Astrocyte (in vitro differentiated cells and primary cell): ENCODE results near the gene OSBPL2. TPM values are rescaled to one million over a fixed set of nuclear protein-coding genes. Genes with fewer than 3 reads are reported as not detected.

Experiments
- DNase-seq: peaks from one replicate; pipeline ENCODE4 v3.0.0-alpha.2; 2010; ENCODE audit warnings: low read depth
- FAIRE-seq: peaks from 2 replicates; lab custom pipeline; 2011; peaks lifted over from hg19 to GRCh38; lab: Jason Lieb, UNC
- H2AFZ ChIP-seq: 2 replicates; pipeline ENCODE4 v1.6.0; 2012; ENCODE audit warnings: low read depth, low read length, inconsistent platforms
- H3K27ac ChIP-seq: 2 replicates; pipeline ENCODE4 v1.5.1; 2011; ENCODE audit warnings: low read depth, low read length, inconsistent platforms
- H3K27me3 ChIP-seq: 2 replicates; pipeline ENCODE4 v1.6.0; 2011; ENCODE audit warnings: low read length, inconsistent platforms; ENCODE audit not compliant: insufficient read depth
- H3K36me3 ChIP-seq: 2 replicates; pipeline ENCODE4 v1.5.1; 2011; ENCODE audit warnings: low read length, inconsistent platforms; ENCODE audit not compliant: insufficient read depth
- H3K4me1 ChIP-seq: 2 replicates; pipeline ENCODE4 v1.5.1; 2011; ENCODE audit warnings: low read length, inconsistent platforms; ENCODE audit not compliant: insufficient read depth
- H3K4me2 ChIP-seq: 2 replicates; pipeline ENCODE4 v1.6.0; 2012; ENCODE audit warnings: low read length, inconsistent platforms
- H3K4me3 ChIP-seq: 2 replicates; pipeline ENCODE4 v1.5.1; 2011; ENCODE audit warnings: low read depth, mild to moderate bottlenecking, low read length, inconsistent platforms; ENCODE audit not compliant: insufficient read depth
- H3K79me2 ChIP-seq: 2 replicates; pipeline ENCODE4 v1.6.0; 2012; ENCODE audit warnings: mild to moderate bottlenecking, low read length, inconsistent platforms; ENCODE audit not compliant: insufficient read depth
- H3K9ac ChIP-seq: 2 replicates; pipeline ENCODE4 v1.6.0; 2012; ENCODE audit warnings: mild to moderate bottlenecking, low read length, inconsistent platforms
- H3K9me3 ChIP-seq: 2 replicates; pipeline ENCODE4 v1.5.1; 2012; ENCODE audit warnings: low read depth, mild to moderate bottlenecking, low read length, inconsistent platforms; ENCODE audit not compliant: insufficient read depth
- H4K20me1 ChIP-seq: 2 replicates; pipeline ENCODE4 v1.6.0; 2012; ENCODE audit warnings: low read length, inconsistent platforms; ENCODE audit not compliant: insufficient read depth
- H3K27ac Mint-ChIP-seq: one replicate; pipeline ENCODE4 v1.8.0; 2021; ENCODE audit warnings: mild to moderate bottlenecking, mixed read lengths; ENCODE audit not compliant: unreplicated experiment
- H3K27me3 Mint-ChIP-seq: one replicate; pipeline ENCODE4 v1.8.0; 2021; ENCODE audit warnings: low read depth, mixed read lengths; ENCODE audit not compliant: unreplicated experiment
- H3K36me3 Mint-ChIP-seq: one replicate; pipeline ENCODE4 v1.8.0; 2021; ENCODE audit warnings: low read depth, mixed read lengths; ENCODE audit not compliant: unreplicated experiment
- H3K4me1 Mint-ChIP-seq: one replicate; pipeline ENCODE4 v1.8.0; 2021; ENCODE audit warnings: low read depth, mixed read lengths; ENCODE audit not compliant: unreplicated experiment
- H3K4me3 Mint-ChIP-seq: one replicate; pipeline ENCODE4 v1.8.0; 2021; ENCODE audit warnings: mild to moderate bottlenecking, moderate library complexity, mixed read lengths; ENCODE audit not compliant: unreplicated experiment
- H3K9me3 Mint-ChIP-seq: one replicate; pipeline ENCODE4 v1.8.0; 2021; ENCODE audit warnings: mild to moderate bottlenecking, mixed read lengths; ENCODE audit not compliant: unreplicated experiment
- CTCF ChIP-seq: IDR thresholded peaks from 2 replicates; pipeline ENCODE4 v1.5.1; 2011; ENCODE audit warnings: low read depth, mild to moderate bottlenecking, inconsistent platforms, low read length, moderate library complexity; ENCODE audit not compliant: insufficient read depth
- EZH2 ChIP-seq: IDR thresholded peaks from 2 replicates; pipeline ENCODE4 v1.6.1; 2012; ENCODE audit warnings: mild to moderate bottlenecking, low read length, inconsistent platforms; ENCODE audit not compliant: insufficient read depth
- total RNA-seq: library from RNA; stranded (reverse); gene quantifications from 2 replicates; pipeline ENCODE4 v1.2.1, GENCODE V29; 2021

Gene OSBPL2
- total RNA-seq, 1 donor from 2014 or later = 60.3 TPM

- peaks cover 14% of the 10 kb centered on the region for H3K4me1 ChIP-seq
- peak overlapping the region; percentile 50 for H3K27ac Mint-ChIP-seq
- no peak overlapping the region for H2AFZ ChIP-seq
- no peak overlapping the region for H3K4me3 ChIP-seq
- no peak for DNase-seq
- H3K27ac ChIP-seq = no peak overlapping the region
- peaks cover 6% of the 10 kb centered on the region for H3K9me3 ChIP-seq
- no peak overlapping the region for H3K4me2 ChIP-seq
- H3K4me1 Mint-ChIP-seq = peaks cover 20% of the 10 kb centered on the region
- no peaks in the 10 kb centered on the region for H3K27me3 ChIP-seq
- no peak for TF ChIP-seq EZH2
- no peak overlapping the region for H3K4me3 Mint-ChIP-seq
- FAIRE-seq = no peak
- no peak overlapping the region for H3K9ac ChIP-seq
- H3K9me3 Mint-ChIP-seq = peaks cover 4% of the 10 kb centered on the region
- no peaks in the 10 kb centered on the region for H3K27me3 Mint-ChIP-seq
- H3K79me2 ChIP-seq = peaks cover 4% of the 10 kb centered on the region
- peaks cover 33% of the 10 kb centered on the region for H3K36me3 Mint-ChIP-seq
- peaks cover 8% of the 10 kb centered on the region for H3K36me3 ChIP-seq
- H4K20me1 ChIP-seq = peaks cover 44% of the 10 kb centered on the region
These were observed 23.7 kb downstream of the OSBPL2 start for GRCh38 chr20:62262064-62262463.

- Histone ChIP-seq H2AFZ (no peak overlapping the region), H3K27ac (no peak overlapping the region), H4K20me1 (peaks cover 36% of the 10 kb centered on the region), H3K27me3 (no peaks in the 10 kb centered on the region), H3K4me2 (no peak overlapping the region), H3K9me3 (peaks cover 6% of the 10 kb centered on the region), H3K9ac (no peak overlapping the region), H3K4me3 (no peak overlapping the region), H3K79me2 (no peaks in the 10 kb centered on the region), H3K36me3 (peaks cover 8% of the 10 kb centered on the region), H3K4me1 (peaks cover 9% of the 10 kb centered on the region)
- Mint-ChIP-seq H3K4me1 (peaks cover 15% of the 10 kb centered on the region), H3K27ac (no peak overlapping the region), H3K9me3 (peaks cover 4% of the 10 kb centered on the region), H3K36me3 (peaks cover 31% of the 10 kb centered on the region), H3K27me3 (no peaks in the 10 kb centered on the region), H3K4me3 (no peak overlapping the region)
- DNase-seq (no peak), FAIRE-seq (no peak)
- TF ChIP-seq CTCF = no peak
- no peak for TF ChIP-seq EZH2
These were observed 25.1 kb downstream of the OSBPL2 start for GRCh38 chr20:62263396-62263795.

- no peak overlapping the region for H3K27ac Mint-ChIP-seq
- Histone ChIP-seq H3K4me1 (no peaks in the 10 kb centered on the region), H3K36me3 (peaks cover 8% of the 10 kb centered on the region), H3K27ac (no peak overlapping the region), H3K79me2 (no peaks in the 10 kb centered on the region), H3K9ac (no peak overlapping the region), H3K4me3 (no peak overlapping the region), H2AFZ (no peak overlapping the region), H3K9me3 (peaks cover 6% of the 10 kb centered on the region), H3K4me2 (no peak overlapping the region), H3K27me3 (no peaks in the 10 kb centered on the region), H4K20me1 (peaks cover 30% of the 10 kb centered on the region)
- DNase-seq = no peak
- FAIRE-seq = no peak
- no peaks in the 10 kb centered on the region for H3K4me1 Mint-ChIP-seq
- no peaks in the 10 kb centered on the region for H3K27me3 Mint-ChIP-seq
- H3K9me3 Mint-ChIP-seq = peaks cover 4% of the 10 kb centered on the region
- TF ChIP-seq CTCF = no peak
- no peak for TF ChIP-seq EZH2
- peaks cover 27% of the 10 kb centered on the region for H3K36me3 Mint-ChIP-seq
- H3K4me3 Mint-ChIP-seq = no peak overlapping the region
These were observed 27.0 kb downstream of the OSBPL2 start for GRCh38 chr20:62265365-62265764.
